K562 (cell line): Measurements from ENCODE around the gene RPTOR. TPM values are rescaled to one million over a fixed set of nuclear protein-coding genes. Genes with fewer than 3 reads are reported as not detected.

ENCODE experiments used
- ATAC-seq: fragments of 200-7000 bp; cut with Tn5 transposase; 3 replicates; pipeline ENCODE4 v1.9.1; 2020; ENCODE audit warnings: moderate library complexity
- BruUV-seq: library from RNA; stranded (reverse); fragments of 400-500 nt; replicated peaks from 2 replicates; lab custom pipeline; 2021; lab: Mats Ljungman, UMichigan
- CTCF ChIA-PET: fragments of 300-600 bp; formaldehyde crosslinking; extraction: SDS; loops from one replicate; lab custom pipeline; 2021; ENCODE audit warnings: low intra/inter-chr PET ratio; lab: Yijun Ruan, JAX
- POLR2A ChIA-PET: fragments of 300-600, 350-650 bp; sonication (Branson Sonifier 250); formaldehyde crosslinking; extraction: SDS; loops from one replicate; lab custom pipeline; 2021; ENCODE audit warnings: antibody characterized with exemption, inconsistent platforms; lab: Yijun Ruan, JAX
- DNase-seq, 4 experiments: peaks; one replicate each; pipeline versions ENCODE4 v3.0.0 to v3.0.0-alpha.2; 2011 to 2018; ENCODE audit warnings: low spot score in 3 of 4, mixed read lengths in 3 of 4; ENCODE audit errors: extremely low read depth in 1 of 4
- FAIRE-seq: peaks from 2 replicates; lab custom pipeline; 2011; peaks lifted over from hg19 to GRCh38; lab: Jason Lieb, UNC
- H2AFZ ChIP-seq: 2 replicates; pipeline ENCODE4 v1.6.0; 2011; ENCODE audit warnings: low read depth, low read length, control low read depth, inconsistent platforms
- H3K27ac ChIP-seq: fragments of 200-600 bp; 3 replicates; pipeline ENCODE4 v1.8.0; 2011; ENCODE audit warnings: low read depth, mild to moderate bottlenecking, control low read depth, inconsistent platforms, low read length, moderate library complexity, mixed read lengths; ENCODE audit errors: extremely low read depth
- H3K27me3 ChIP-seq, 2 experiments: fragments of 300-600 bp in 1 of 2; 2 replicates in 1 of 2; 3 replicates in 1 of 2; pipeline versions ENCODE4 v1.6.0 to v1.8.0; 2011; ENCODE audit warnings: inconsistent platforms in 2 of 2, low read length in 2 of 2, mild to moderate bottlenecking in 1 of 2, mixed read lengths in 1 of 2, moderate library complexity in 1 of 2; ENCODE audit not compliant: control insufficient read depth in 2 of 2, insufficient read depth in 2 of 2
- H3K36me3 ChIP-seq: fragments of 300-600 bp; 3 replicates; pipeline ENCODE4 v1.8.0; 2011; ENCODE audit warnings: mild to moderate bottlenecking, low read length, inconsistent platforms; ENCODE audit not compliant: control insufficient read depth, insufficient read depth
- H3K4me1 ChIP-seq, 2 experiments: fragments of 200-600 bp in 1 of 2; replicated peaks in 1 of 2; 2 replicates in 1 of 2; 3 replicates in 1 of 2; pipeline versions ENCODE4 v1.5.1 to v1.8.0; 2011; ENCODE audit warnings: inconsistent platforms in 2 of 2, low read length in 2 of 2, mild to moderate bottlenecking in 1 of 2, mixed read lengths in 1 of 2, moderate library complexity in 1 of 2; ENCODE audit not compliant: control insufficient read depth in 2 of 2, insufficient read depth in 2 of 2
- H3K4me2 ChIP-seq: 2 replicates; pipeline ENCODE4 v1.6.1; 2011; ENCODE audit warnings: low read length, control low read depth, inconsistent platforms, mixed read lengths; ENCODE audit not compliant: insufficient read depth
- H3K4me3 ChIP-seq: fragments of 200-600 bp; sonication (generic), shearing (Covaris generic); 2 replicates; pipeline ENCODE4 v1.5.1; 2016; ENCODE audit warnings: control low read depth, inconsistent platforms
- H3K79me2 ChIP-seq: fragments of 200-600 bp; 3 replicates; pipeline ENCODE4 v1.8.0; 2011; ENCODE audit warnings: low read length, inconsistent platforms; ENCODE audit not compliant: control insufficient read depth, insufficient read depth
- H3K9ac ChIP-seq, 2 experiments: 2 replicates each; pipeline versions ENCODE4 v1.6.0 to v1.6.1; 2011; ENCODE audit warnings: low read depth in 2 of 2, low read length in 2 of 2, control low read depth in 1 of 2, inconsistent platforms in 1 of 2, mild to moderate bottlenecking in 1 of 2, mixed read lengths in 1 of 2; ENCODE audit not compliant: insufficient read depth in 1 of 2
- H3K9me1 ChIP-seq: one replicate; pipeline ENCODE4 v1.6.0; 2011; ENCODE audit warnings: inconsistent platforms, mild to moderate bottlenecking, low read length, moderate library complexity; ENCODE audit not compliant: control insufficient read depth, insufficient read depth
- H3K9me3 ChIP-seq: replicated peaks from 2 replicates; pipeline ENCODE4 v1.5.1; 2011; ENCODE audit warnings: low read depth, low read length, inconsistent platforms; ENCODE audit not compliant: control insufficient read depth, insufficient read depth
- H4K20me1 ChIP-seq: replicated peaks from 2 replicates; pipeline ENCODE4 v1.6.1; 2011; ENCODE audit warnings: low read length, inconsistent platforms, mixed read lengths; ENCODE audit not compliant: control insufficient read depth, insufficient read depth
- MLX ChIP-seq, 2 experiments: fragments of 450-650 bp in 1 of 2; sonication (generic) in 1 of 2; formaldehyde crosslinking; conservative IDR thresholded peaks; 2 replicates each; pipeline versions ENCODE4 v1.4.0 to v1.8.1; 2020 to 2022; ENCODE audit warnings: mild to moderate bottlenecking in 1 of 2, missing genetic modification reagents in 1 of 2
- NCOA2 ChIP-seq, 2 experiments: fragments of 450-650 bp; IDR thresholded peaks; 2 replicates each; pipeline ENCODE4 v1.6.1; 2018; ENCODE audit warnings: mild to moderate bottlenecking in 2 of 2, moderate library complexity in 1 of 2; ENCODE audit not compliant: partially characterized antibody in 2 of 2
- POLR2G ChIP-seq: fragments of 200-400 bp; formaldehyde crosslinking; IDR thresholded peaks from 2 replicates; pipeline ENCODE4 v1.6.1; 2017; ENCODE audit warnings: low read depth, mild to moderate bottlenecking, antibody characterized with exemption, low read length, moderate library complexity
- SUPT5H ChIP-seq: fragments of 450-650 bp; IDR thresholded peaks from 2 replicates; pipeline ENCODE4 v1.6.1; 2016
- TFAP4 ChIP-seq: sonication (generic); formaldehyde crosslinking; IDR thresholded peaks from 2 replicates; pipeline ENCODE4 v1.8.0; 2022; ENCODE audit warnings: missing genetic modification reagents, mild to moderate bottlenecking, moderate library complexity, borderline replicate concordance
- WGBS: fragments of 100-300 bp; shearing (Covaris generic); methylation state at CpG from one replicate; pipeline ENCODE4 v1.1.6; 2016; ENCODE audit warnings: low coverage, mixed read lengths; ENCODE audit not compliant: insufficient coverage; ENCODE audit errors: missing lambda C conversion rate; 5-methylcytosine and 5-hydroxymethylcytosine counted together
- in situ Hi-C: fragments of 300-500 bp; cut with MboI; formaldehyde crosslinking; loops from 4 replicates; pipeline ENCODE4 v1.15.0; 2018; ENCODE audit warnings: inconsistent platforms, mixed read lengths
- intact Hi-C: fragments of 100-400 bp; cut with micrococcal nuclease; formaldehyde crosslinking; loops from 2 replicates; pipeline ENCODE4 v1.14.2; 2022
- polyA plus RNA-seq, 8 experiments: library from polyadenylated mRNA; depleted of rRNA in 4 of 8; stranded (reverse) in 5 of 8; unstranded in 3 of 8; fragments of >200 nt; fragmentation: Nextera tagmentation in 2 of 8; fragmentation: Illumina TruSeq in 1 of 8; extraction: Ambion mirVana in 2 of 8; extraction: Trizol in 1 of 8; gene quantifications; 2 replicates each; pipeline versions ENCODE4 v1.2.1 to v1.2.3, GENCODE V29; 2011 to 2014; ENCODE audit warnings: inconsistent platforms in 1 of 8, missing spikeins in 1 of 8
- total RNA-seq, 7 experiments: library from RNA; depleted of rRNA in 6 of 7; stranded (reverse); fragments of >200 nt in 6 of 7; fragmentation: Illumina TruSeq in 2 of 7; extraction: Trizol in 2 of 7; gene quantifications; 2 replicates each; pipeline versions ENCODE4 v1.2.1 to v1.2.3, GENCODE V29; 2011 to 2021; ENCODE audit warnings: low replicate concordance in 1 of 7

The RPTOR gene
- total and polyA plus RNA-seq, 9 of the 15 experiments (the other 6 are each of a cell fraction or from before 2014, with no cell fraction given) = 0.24 to 54.1 (median 10.2) TPM

GRCh38 chr17:80770881-80771611 lies 226.4 kb downstream of the RPTOR start (continued):
- no peak for TF ChIP-seq TFAP4 (CRISPR knock-in tag)
- TF ChIP-seq MLX (CRISPR knock-in tag; conservative IDR thresholded peaks at IDR 0.05) = no peak

GRCh38 chr17:80771612-80772005 lies 227.0 kb downstream of the RPTOR start:
- H2AFZ ChIP-seq = no peak overlapping the region
- H4K20me1 ChIP-seq = no peaks in the 10 kb centered on the region
- H3K4me2 ChIP-seq = no peak overlapping the region
- WGBS = 88% methylated on average over 3 of the region's 11 CpGs
- H3K36me3 ChIP-seq = peaks cover 6% of the 10 kb centered on the region; the same call in 1 of the 3 replicates
- no peak for DNase-seq
- no peak for ATAC-seq
- in situ Hi-C loops (no loop called here), intact Hi-C loops (no loop called here)
- TF ChIP-seq POLR2G (no peak), NCOA2 (IDR thresholded peaks at IDR 0.05; ENCODE audit: partially characterized antibody in 2 of 2) (no peak), SUPT5H (no peak)
- H3K9me1 ChIP-seq = no peaks in the 10 kb centered on the region
- H3K4me1 ChIP-seq = no peaks in the 10 kb centered on the region
- CTCF ChIA-PET = no interaction called here
- H3K79me2 ChIP-seq = no peaks in the 10 kb centered on the region
- H3K9me3 ChIP-seq = no peaks in the 10 kb centered on the region
- no peaks in the 10 kb centered on the region for H3K27me3 ChIP-seq
- POLR2A ChIA-PET = no interaction called here
- BruUV-seq = no TSS peak
- H3K27ac ChIP-seq = no peak overlapping the region
- no peak for FAIRE-seq
- H3K9ac ChIP-seq = no peak overlapping the region
- no peak overlapping the region for H3K4me3 ChIP-seq
